Parietal lobe (tissue), 2 donors: ENCODE data around the gene MACROD1. TPM values are rescaled to one million over a fixed set of nuclear protein-coding genes. Genes with fewer than 3 reads are reported as not detected.

Experiments used
- small RNA-seq: library from RNA; depleted of rRNA; stranded (forward); fragments of <200 nt; gene quantifications from one replicate; pipeline ENCODE3, GENCODE V24; 2014; ENCODE audit warnings: low replicate concordance
- total RNA-seq: library from RNA; depleted of rRNA; stranded (reverse); fragments of >200 nt; gene quantifications from one replicate; pipeline ENCODE4 v1.2.3, GENCODE V29; 2014

MACROD1 gene
- total RNA-seq, result 13.5 TPM

GRCh38 chr11:64165842-64166635 is at the start of gene MACROD1:
MACROD1 (minus strand) TSS chr11:64166113; CDS start chr11:64165994, 119 bp downstream.

GRCh38 chr11:64206457-64207255 is 40.7 kb upstream of the MACROD1 start, which contains the start of gene FERMT3:
FERMT3 (plus strand) TSS chr11:64206721; CDS start chr11:64207365, 644 bp downstream.

GRCh38 chr11:64185693-64186491 is 20.0 kb upstream of the MACROD1 start, which contains the start of gene STIP1:
STIP1 (plus strand) TSS chr11:64186171; CDS start chr11:64186262, 91 bp downstream.

GRCh38 chr11:64035576-64035975 is 130.3 kb downstream of the MACROD1 start, which contains the start of gene FLRT1:
FLRT1 (plus strand) TSS chr11:64035931; CDS start chr11:64116268, 80,337 bp downstream.

GRCh38 chr11:63986156-63986931 is 179.6 kb downstream of the MACROD1 start, which contains the start of gene OTUB1:
OTUB1 (plus strand) TSS chr11:63986438; CDS start chr11:63986457, 19 bp downstream.

GRCh38 chr11:63974259-63975143 is 191.4 kb downstream of the MACROD1 start, which contains the start of gene COX8A:
COX8A (plus strand) TSS chr11:63974620; CDS start chr11:63974681, 61 bp downstream.

Small RNAs within 50 kb of the gene (small RNA-seq; reads per million reads assigned to genes)
- gene RNU6-45P, result not detected

Other genes with a start within 250 kb of the MACROD1 start
- 16.0 TPM for gene RCOR2, start 248.9 kb downstream of the MACROD1 start, total RNA-seq
- gene NAA40, start 227.1 kb downstream of the MACROD1 start, total RNA-seq, result 26.6 TPM
- gene COX8A, start 191.5 kb downstream of the MACROD1 start, total RNA-seq, result 194 TPM
- 37.9 TPM for gene OTUB1, start 179.7 kb downstream of the MACROD1 start, total RNA-seq
- gene FLRT1, start 130.2 kb downstream of the MACROD1 start, total RNA-seq, result 11.9 TPM
- gene STIP1, start 20.1 kb upstream of the MACROD1 start, total RNA-seq, result 86.4 TPM
- 0.63 TPM for gene FERMT3, start 40.6 kb upstream of the MACROD1 start, total RNA-seq
- gene TRPT1, start 60.1 kb upstream of the MACROD1 start, total RNA-seq, result 10.6 TPM
- 19.7 TPM for gene NUDT22, start 60.2 kb upstream of the MACROD1 start, total RNA-seq
- gene DNAJC4, start 64.4 kb upstream of the MACROD1 start, total RNA-seq, result 7.2 TPM
- 17.5 TPM for gene VEGFB, start 68.5 kb upstream of the MACROD1 start, total RNA-seq
- 17.8 TPM for gene FKBP2, start 75.0 kb upstream of the MACROD1 start, total RNA-seq
- gene PPP1R14B, start 80.8 kb upstream of the MACROD1 start, total RNA-seq, result 82.9 TPM
- gene PLCB3, start 85.4 kb upstream of the MACROD1 start, total RNA-seq, result 5.6 TPM
- gene BAD, start 118.6 kb upstream of the MACROD1 start, total RNA-seq, result 32.9 TPM
- 15.7 TPM for gene GPR137, start 119.7 kb upstream of the MACROD1 start, total RNA-seq
- 5.3 TPM for gene KCNK4, start 125.2 kb upstream of the MACROD1 start, total RNA-seq
- gene CATSPERZ, start 134.2 kb upstream of the MACROD1 start, total RNA-seq, result 3.8 TPM
- gene ESRRA, start 139.4 kb upstream of the MACROD1 start, total RNA-seq, result 18.8 TPM
- 49.1 TPM for gene TRMT112, start 151.4 kb upstream of the MACROD1 start, total RNA-seq
- gene PRDX5, start 152.0 kb upstream of the MACROD1 start, total RNA-seq, result 82.3 TPM
- 1.6 TPM for gene CCDC88B, start 174.1 kb upstream of the MACROD1 start, total RNA-seq
- 13.1 TPM for gene RPS6KA4, start 193.0 kb upstream of the MACROD1 start, total RNA-seq